HG02840 (cell line): ENCODE measurements around the gene RERE.

Source experiments
- ATAC-seq: cut with Tn5 transposase; IDR thresholded peaks from one replicate; pipeline ENCODE4 v1.9.1; 2021; ENCODE audit warnings: mild to moderate bottlenecking, moderate library complexity, moderate number of reproducible peaks; ENCODE audit not compliant: unreplicated experiment, low FRiP score

RERE gene

DNA sequence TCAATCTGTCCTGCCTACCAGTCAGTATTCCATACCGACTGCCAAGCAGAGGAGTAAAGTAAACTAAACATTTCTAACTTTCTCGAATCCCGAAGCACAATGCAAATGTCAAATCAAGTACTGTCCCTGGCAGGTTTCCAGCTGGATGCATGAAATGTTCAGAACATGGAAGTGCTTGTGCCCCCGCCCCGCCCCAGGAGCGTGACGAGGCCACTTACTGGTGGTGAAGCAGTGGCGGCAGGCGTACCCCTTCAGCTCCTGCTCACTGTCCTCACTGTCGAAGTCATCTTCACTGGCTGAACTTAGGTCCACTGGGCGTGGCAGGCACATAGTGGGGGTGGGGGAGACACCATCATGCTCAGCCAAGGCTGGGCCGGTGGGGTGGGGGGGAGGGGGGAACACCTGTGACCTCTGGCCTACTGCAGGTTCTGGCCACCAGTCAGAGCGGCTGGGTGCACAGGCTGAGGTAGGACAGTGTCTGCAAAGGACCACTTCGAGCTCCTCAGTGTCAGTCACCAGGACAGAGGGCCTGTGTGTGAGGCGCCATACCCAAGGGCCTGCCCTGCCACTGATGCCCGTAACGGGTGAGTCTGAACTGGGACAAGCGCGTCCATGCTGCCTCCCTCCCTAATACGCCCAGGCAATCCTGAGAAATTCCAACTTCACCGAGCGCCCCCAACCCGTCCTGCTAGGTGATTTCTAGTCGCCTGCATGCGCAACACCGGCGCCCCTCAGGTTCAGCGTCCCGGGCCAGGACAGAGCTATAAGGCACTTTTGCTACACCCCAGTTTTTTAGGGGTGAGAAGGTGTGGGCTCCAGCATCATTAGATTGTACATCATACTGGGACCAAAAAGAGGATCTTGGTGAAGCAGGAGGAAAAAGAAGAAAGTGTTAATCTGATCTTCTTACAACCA is 452.7 kb downstream of the RERE start:
- ATAC-seq = no peak

DNA sequence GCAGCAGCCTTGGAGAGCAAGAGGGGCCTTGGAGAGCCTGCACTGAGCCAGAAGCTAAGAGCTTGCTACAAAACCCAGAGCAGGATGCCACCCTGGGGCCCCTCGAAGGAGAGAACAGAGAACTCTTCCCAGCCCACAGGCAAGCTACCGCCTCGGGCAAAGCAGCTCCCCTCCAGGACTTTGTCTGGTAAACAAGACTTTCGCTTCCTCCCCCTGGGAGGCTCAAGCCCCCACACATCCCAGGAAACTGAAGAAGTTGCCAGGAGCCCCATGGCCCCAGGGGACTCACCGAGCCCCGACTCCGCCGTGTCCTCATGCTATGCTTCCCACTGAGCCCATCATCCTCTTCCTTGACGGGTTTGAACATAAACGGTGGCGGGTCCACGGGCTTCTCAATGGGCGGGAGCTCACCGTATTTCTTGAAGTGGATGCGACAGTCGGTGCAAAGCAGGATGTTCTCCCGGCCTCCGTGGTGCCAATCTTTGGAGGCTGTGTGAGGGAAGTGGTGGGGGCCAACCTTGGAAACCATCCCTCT is 453.6 kb downstream of the RERE start:
- no peak for ATAC-seq

DNA sequence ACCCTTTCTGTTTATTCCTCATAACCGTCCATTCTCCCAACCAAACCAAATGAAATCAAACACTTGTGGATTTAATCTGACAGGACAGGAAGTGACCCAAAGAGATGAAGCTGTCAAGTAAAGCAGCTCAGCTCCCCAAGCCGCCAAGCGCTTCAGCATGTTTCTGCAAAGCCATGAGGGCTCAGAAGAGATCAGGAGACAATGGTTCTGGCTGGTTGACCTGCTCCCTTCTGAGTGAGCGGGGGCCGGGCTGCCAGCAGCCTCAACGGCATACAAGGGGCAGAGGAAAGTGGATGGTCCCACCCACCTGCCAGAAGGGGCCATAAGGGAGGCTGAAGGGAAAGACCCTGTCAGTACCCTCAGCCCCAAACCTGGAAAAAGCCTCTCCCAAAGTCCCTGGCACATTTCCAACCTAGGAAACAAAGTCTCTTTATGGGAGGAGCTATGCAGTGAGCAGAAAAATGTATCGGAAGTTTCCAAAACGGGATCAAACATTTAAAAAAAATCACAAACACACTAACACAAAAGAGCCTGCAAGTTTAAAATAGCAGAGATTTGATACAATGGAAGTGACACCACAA is 454.2 kb downstream of the RERE start:
- no peak for ATAC-seq

DNA sequence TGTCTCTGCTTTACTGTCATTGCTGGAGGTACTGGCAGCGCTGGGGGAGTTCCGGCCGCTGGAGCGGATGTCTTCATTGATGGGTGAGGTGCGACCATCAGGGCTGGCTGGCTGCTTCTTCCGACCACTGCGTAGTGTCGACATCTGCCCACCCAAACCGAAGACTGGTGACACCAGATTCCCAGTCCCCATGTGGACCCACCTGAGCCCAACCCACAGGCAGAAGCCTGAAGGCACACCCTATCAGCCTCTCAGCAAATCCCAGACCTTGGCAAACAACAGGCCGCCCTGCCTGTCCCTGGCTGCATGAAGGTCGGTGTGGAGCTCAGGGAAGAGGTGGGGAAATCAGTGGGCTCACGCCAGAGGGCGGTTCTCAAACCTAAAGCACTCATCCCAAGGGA is 454.7 kb downstream of the RERE start:
- ATAC-seq = no peak

DNA sequence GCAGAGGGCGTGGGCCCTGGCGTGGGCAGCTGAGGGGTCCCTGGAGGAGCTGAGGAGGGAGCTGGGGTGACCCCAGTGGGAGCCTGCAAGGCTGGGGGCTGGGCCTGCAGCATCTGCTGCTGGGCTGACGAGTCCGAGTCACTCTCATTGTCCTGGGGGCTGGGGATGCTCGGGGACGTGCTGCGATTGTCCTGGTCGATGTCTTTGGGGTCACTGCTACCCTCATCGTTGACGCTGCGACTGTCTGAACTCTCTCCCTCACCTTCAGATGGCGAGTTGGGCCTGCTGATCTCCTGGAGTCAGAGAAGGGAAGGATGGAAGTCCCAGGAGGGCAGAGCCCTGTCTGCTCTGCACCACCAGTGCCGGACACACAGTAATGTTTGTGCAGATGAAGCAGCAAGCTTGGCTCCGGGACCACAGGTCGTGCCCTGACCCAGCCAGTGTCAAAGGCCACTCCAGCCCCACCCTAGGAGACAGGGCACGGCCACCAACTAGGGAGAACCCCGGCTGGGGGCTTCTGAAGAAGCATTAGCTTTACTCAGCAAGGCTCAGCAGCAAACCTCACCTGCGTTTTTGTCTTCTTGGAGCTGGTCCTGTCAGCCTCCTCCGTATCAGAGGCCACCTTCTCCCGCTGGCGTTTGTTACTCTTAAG is 456.1 kb downstream of the RERE start:
- ATAC-seq = no peak

DNA sequence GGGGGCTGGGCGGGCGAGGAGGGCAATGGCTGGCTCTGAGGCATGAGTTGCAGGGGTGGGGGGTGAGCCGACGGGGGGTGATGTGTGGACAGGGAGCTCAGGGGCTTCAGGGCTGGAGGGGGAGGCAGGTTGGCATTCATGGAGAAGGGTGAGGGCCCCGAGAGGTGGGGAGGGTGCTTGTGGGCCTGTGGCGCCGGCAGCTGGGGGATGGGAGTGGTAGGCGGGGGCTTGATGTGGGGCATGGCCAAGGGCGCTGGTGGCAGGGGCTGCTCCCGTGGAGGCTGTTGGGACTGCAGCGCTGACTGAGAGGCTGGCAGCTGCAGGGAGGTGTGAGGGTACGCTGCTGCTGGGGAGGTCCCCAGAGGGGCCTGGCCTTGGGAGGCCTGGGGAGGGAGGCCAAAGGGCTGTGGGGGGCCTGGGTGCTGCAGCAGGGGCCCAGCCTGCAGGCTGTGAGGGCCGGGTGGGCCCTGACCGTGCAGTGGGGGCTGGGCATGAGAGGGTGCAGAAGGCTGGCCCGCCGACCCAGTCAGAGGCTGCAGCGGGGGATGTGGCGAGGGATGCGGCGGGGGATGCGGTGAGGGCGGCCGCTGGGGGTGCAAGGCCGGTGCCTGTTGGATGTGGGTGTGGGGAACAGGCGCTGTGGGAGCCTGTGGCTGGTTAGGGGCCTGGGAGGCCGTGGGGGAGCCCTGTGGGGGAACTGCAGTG is 456.8 kb downstream of the RERE start:
- no peak for ATAC-seq

DNA sequence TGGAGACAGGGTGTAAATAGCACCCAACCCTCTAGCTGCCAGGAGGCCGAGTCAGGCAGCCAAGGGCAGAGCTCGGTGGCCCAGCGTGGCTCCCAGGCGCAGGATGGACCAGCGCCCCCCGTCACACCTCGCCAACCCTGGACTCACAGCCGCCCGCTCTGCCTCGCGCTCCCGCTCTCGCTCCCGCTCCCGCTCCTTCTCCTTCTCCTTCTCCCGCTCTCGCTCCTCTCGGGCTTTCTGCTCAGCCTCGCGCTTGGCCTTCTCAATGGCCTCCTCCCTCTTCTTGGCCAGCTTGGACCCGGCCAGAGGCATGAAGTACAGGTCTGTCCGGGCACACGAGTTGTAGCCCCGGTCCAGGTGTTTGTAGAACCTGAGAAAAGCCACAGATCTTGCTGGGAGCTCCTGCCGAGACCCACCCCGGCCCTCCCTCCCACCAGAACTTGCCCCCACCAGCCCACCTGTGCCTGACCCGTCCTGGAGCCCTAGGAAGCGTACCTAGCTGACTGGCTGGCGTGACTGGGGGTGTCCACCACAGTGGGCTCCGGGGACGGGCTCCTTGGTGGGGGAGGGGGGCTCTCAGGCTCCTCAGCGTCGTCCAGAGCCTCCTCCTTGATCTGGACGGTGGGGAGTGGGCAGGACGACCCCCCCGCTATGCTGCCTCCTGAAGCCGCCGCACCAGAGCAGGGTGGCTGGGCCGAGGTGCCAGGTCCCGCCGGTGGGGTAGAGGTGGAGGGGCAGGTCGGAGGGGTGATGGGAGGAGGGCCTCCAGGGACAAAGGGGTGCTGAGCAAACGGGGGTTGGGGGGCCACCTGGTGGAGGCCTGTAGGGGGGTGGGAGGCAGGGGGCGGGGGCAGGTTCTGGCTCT is 457.6 kb downstream of the RERE start:
- no peak for ATAC-seq

DNA sequence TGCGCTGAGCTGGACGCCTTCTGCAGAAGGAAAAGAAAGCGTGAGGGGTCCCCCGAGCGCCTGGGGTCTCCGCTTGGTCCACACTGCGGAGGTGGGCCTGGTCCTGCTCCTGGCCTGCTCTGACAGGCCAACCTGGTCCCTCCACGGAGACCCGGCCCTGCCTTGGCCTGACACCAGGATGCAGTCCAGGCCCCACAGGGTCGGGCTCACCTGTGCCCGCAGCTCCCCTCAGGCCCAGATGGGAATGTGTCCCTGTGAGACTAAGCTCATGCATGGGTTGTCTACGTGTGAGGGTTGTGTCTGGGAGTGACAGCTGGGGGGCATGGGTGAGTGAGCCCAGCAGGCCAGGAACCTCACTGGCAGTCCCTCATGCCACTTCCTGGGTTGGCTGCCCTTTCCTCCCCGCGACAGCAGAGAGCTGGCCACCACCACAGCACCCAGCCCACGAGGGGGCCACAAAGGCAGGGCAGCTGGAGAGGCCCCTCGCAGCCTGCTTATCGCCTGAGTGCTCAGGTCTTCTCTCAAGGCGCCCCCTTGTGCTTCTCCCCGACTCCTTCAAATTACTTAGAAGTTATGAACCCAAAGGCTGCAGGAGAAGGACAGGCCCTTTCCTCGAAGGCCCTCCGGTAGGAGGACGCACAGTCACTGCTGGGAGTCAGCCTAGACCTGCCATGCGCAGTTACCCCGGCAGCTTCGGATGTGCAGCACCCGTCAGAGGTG is 458.4 kb downstream of the RERE start:
- no peak for ATAC-seq

DNA sequence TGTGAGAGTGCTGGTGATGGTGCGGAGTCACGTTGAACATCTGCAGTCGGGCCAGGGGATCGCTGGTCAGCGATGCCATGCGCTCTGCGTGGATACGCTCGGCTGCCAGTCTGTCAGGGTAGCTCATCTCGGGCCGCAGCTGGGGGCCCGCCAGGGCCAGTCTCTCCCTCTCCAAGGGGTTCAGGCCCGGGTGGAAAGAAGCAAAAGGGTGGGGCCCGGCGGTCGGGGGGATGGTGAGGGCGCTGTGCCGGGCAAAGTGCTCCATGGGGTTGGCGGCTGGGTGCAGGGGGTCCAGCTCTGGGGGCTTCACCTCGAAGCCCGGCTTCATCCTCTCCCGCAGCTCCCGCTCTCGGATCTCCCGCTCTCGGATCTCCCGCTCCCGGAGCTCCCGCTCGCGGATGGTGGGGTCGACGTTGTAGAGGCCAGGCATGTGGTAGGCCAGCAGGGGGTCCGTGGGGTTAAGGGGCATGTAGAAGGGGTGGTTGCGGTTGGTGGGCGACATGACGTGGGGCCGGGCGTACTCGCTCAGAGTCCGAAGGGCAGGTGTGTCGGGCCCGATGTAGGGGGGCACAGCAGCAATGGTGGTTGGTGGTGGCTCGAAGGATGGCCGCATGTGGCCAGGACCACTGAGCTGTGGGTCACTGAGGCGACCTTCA is 459.1 kb downstream of the RERE start:
- no peak for ATAC-seq

DNA sequence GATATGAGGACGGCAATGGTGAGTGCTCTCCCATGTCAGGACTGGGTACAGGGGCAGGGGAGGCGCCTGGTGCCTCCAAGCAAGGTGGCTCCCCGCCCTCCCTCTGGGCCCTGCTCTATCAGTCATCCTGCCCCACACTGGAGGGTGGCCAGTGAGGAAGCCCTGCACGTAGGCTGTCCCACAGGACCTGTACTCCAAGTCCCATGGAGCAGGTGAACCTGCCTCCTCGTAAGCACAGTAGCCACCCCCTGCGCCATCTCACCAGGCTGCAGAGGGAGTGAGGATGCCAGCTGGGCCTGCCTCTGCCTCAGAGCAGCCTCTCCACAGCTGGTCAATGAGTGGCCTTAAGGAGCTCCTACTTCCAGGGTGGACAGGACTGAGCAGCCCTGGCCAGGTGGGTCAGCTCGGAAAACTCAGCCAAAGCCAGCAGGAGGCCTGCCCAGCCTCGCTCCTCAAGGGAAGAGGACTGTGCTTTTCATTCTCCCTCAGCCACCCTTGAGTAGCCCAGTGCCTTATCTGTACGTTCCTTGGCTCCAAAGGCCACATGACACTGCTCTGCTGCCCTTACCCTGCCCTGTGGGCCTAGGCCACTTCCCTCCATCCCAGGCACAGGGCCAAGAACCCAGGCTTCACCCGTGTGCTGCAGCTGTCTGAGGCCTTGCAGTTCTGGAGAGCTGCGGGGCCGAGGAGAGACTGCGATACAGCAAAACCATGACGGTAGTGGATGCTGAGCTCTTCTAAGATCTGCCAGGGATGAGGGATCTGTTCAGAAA is 459.9 kb downstream of the RERE start:
- no peak for ATAC-seq

DNA sequence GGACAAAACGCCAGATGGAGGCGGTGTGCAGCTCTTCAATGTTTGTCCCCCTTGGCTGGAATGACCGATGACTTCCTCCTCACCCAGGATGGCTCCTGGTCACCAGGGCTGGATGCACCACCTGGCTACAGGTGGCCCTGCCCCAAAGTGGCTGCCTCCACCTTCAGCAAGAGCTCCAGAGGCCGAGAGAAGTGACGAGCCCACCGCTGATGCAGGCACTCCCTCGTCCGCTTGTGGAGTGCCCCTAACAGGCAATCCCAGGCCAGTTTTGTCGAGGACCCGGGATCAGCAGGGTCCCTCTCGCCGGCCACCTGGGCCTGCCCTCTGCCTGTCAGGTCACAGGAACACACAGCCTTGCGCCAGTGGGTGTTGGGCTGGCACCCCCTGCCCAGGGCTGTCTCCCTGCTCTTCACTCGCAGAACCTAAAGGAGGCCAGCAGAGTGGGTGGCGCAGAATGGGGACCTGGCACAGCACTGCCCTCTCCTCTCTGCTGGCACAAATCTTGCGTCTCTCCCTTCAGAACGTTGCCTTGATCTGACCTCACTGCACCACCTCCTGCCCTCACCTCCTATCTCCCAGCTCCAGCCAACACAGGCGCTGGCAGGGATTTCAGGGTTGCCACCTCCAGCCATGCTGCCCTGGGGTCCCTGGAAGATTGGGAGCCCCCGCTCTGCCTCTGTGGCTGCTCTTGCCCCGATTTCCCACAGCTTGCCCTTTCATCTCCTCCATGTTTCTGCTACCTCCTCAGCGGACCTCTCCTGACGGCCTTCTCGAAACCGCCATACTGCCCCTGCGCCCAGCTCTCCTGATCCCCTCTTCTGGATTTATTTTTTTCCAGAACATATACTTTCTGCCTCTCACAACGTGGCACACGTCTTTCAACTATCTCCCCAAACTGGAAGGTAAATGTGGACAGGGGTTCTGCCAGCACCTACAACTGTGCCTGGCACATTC is 460.9 kb downstream of the RERE start:
- ATAC-seq = no peak

DNA sequence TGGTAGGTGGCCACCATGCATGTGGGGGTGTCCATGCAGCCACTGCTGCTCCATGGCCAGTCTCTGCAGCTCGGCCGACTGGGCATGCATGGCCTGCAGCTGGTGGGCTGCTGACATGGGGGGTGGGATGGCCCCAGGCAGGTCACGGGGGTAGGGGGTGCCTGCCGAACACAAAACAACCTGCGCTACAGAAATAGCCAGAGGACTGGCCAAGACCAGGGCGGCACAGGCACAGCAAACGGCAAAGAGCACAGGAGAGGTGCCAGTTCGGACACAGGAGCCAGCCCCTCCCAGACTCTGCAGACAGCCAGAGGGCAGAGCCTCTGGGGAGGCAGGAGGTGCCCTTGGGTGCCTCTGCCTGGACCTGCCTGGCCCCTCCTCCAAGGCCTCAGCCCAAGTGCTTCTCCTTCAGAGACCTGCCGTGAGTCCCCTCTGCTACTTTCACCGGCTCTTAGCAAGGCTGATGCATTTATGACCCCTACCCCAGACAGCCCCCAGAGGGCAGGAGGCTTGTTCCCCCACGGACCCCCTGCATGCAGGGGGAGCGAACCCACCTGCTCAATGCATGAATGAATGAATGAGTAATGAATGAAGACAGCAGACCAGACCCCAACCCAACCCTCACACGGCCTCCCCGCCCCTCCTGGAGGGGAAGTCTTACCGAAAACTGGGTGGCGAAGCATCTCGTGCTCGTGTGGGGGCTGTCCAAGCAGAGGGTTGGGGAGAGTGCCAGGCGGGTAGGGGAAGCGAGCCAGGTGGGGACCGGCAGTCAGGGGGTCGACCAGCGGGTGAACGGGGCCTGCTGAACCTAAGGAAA is 461.8 kb downstream of the RERE start:
- no peak for ATAC-seq

DNA sequence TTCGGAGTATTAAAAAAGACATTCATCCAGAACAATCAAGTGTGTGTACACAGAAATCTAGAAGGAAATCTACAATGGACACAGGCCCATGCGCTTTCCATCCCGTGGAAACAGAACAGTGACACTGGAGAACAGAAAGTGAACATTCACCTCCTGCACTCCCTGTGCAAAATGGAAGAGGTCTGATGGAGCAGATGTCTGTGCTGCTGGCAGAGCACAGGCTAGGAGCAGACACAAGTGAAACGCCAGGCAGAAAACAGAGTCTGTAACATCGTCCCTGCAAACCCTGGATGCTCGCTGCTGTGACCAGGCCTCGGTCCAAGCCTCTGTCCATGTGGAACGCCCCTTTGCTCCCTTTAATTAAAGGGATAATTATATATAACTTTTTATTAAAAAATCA is 463.4 kb downstream of the RERE start:
- no peak for ATAC-seq

DNA sequence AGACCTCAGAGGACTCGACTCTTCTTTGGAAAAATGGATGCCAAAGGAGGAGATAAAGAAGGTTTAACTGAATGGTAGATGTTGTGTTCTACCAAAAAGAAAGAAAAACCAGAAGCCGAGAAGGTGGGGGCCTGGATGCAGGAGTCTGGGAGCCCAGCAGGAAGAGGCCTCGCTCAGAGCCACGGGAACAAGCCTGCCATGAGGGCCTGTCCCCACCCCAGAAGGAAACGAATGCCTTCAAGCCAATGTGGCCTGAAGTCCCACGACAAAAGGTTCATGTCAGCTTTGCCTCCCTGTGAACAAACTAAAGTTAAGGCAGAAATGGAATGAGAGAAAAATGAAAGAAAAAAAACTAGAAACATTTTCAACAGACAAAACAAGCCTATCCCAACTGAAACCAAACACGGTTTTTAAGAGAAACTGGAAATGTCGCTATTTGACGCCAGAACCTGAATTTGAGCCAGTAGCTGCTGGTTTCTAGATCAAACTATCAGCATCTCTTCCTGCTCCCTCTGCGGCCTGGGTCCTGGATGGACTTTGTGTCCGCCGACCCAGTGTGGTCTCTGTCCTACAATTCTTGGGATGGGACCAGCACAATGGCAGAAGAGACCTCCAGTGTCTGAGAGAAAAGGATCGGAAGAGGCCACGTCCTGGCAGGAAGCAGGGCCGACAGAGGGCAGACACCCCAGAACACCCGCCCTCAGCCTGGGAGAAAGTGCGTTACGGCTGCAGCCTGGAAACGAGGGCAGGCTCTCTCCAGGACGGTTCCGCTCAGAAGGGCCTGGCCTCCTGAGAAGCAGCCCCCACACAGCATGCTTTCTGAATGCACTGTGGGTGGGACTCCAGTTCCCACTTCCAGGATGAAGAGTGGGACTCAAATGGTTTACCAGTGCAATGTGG is 464.3 kb downstream of the RERE start:
- no peak for ATAC-seq

DNA sequence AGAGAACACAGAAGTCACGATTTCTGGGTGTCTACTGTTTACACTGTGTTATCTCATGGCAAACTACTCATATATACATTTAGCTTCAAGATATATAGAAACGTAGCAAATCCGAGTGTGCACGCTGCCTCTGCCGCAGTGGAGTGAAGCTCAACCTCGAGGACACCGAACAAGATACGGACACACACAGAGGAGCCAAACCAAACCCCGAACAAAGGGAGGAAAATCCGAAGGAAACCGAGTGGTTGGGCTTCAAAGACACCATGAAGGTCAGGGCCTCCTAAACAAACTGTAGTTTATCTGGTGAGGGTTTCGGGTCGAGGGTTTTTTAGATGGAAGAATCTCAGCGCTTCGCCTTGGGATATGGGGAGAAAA is 465.0 kb downstream of the RERE start:
- ATAC-seq = no peak
